ENCODE results near the gene ST6GAL2.

ST6GAL2 gene

GRCh38 chr2:106885971-106886915 is at the start of gene ST6GAL2:
ST6GAL2 (minus strand) TSS chr2:106886167; CDS start chr2:106843977, 42,190 bp downstream.
- H3K27ac ChIP-seq, result peak within 1 kb of the TSS; percentile 60
- peak; percentile 21 for TF ChIP-seq CTCF (IDR thresholded peaks at IDR 0.05; ENCODE audit: low read depth, low read length, missing control alignments)
- DNase-seq, result no peak
- in situ Hi-C loops (cut with HindIII; ENCODE audit: low pct_ligation_motif_present, low sequenced_read_pairs), result no loop called here
- H3K27me3 ChIP-seq (replicated peaks), result no peaks in the 10 kb centered on the region
- no peaks in the 10 kb centered on the region for H3K36me3 ChIP-seq (replicated peaks)
- H3K4me3 ChIP-seq (ENCODE audit: low read depth, low read length), result peak within 1 kb of the TSS; percentile 88

- no peaks in the 10 kb centered on the region for H3K36me3 ChIP-seq (replicated peaks)
- in situ Hi-C loops (cut with HindIII; ENCODE audit: low pct_ligation_motif_present, low sequenced_read_pairs), result no loop called here
- TF ChIP-seq CTCF (IDR thresholded peaks at IDR 0.05; ENCODE audit: low read depth, low read length, missing control alignments), result peak; percentile 24
- DNase-seq, result no peak
- H3K27ac ChIP-seq, result no peak overlapping the region
- no peaks in the 10 kb centered on the region for H3K27me3 ChIP-seq (replicated peaks)
- no peak overlapping the region for H3K4me3 ChIP-seq (ENCODE audit: low read depth, low read length)
Observed at GRCh38 chr2:106932644-106933043, 46.7 kb upstream of the ST6GAL2 start.

- Histone ChIP-seq H3K36me3 (replicated peaks) (no peaks in the 10 kb centered on the region), H3K4me3 (ENCODE audit: low read depth, low read length) (no peak overlapping the region), H3K27me3 (replicated peaks) (no peaks in the 10 kb centered on the region), H3K27ac (no peak overlapping the region)
- TF ChIP-seq CTCF (IDR thresholded peaks at IDR 0.05; ENCODE audit: low read depth, low read length, missing control alignments), result no peak
- DNase-seq, result peak; percentile 53
- in situ Hi-C loops (cut with HindIII; ENCODE audit: low pct_ligation_motif_present, low sequenced_read_pairs), result no loop called here
Observed at GRCh38 chr2:106931717-106932335, 45.9 kb upstream of the ST6GAL2 start.

DNA sequence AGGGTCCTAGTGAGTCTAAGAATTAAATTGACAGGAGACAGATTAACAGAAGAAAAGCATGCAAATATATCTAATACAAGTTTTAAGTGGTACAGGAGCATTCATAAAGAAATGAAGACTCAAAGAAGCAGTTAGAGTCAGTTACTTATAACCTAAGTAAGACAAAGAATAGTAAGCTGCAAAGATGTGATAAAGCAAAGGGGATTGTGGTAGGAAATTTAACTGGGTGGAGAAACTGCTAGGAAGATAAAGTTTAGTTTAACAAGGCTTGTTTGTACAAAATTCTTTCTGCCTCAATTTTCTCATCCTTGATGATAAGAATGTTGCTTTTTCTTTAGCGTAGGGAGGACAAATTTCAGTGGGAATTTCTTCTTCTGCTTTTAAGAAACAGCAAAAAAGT is 35.5 kb upstream of the ST6GAL2 start:
- Histone ChIP-seq H3K4me3 (ENCODE audit: low read depth, low read length) (no peak overlapping the region), H3K36me3 (replicated peaks) (no peaks in the 10 kb centered on the region), H3K27me3 (replicated peaks) (no peaks in the 10 kb centered on the region), H3K27ac (no peak overlapping the region)
- no peak for DNase-seq
- no peak for TF ChIP-seq CTCF (IDR thresholded peaks at IDR 0.05; ENCODE audit: low read depth, low read length, missing control alignments)
- in situ Hi-C loops (cut with HindIII; ENCODE audit: low pct_ligation_motif_present, low sequenced_read_pairs), result no loop called here

- H3K4me3 ChIP-seq (ENCODE audit: low read depth, low read length), result no peak overlapping the region
- no peak overlapping the region for H3K27ac ChIP-seq
- no peaks in the 10 kb centered on the region for H3K27me3 ChIP-seq (replicated peaks)
- no peaks in the 10 kb centered on the region for H3K36me3 ChIP-seq (replicated peaks)
- in situ Hi-C loops (cut with HindIII; ENCODE audit: low pct_ligation_motif_present, low sequenced_read_pairs), result no loop called here
- TF ChIP-seq CTCF (IDR thresholded peaks at IDR 0.05; ENCODE audit: low read depth, low read length, missing control alignments), result no peak
- no peak for DNase-seq
Observed at GRCh38 chr2:106919012-106919411, 33.0 kb upstream of the ST6GAL2 start.

All from brain microvascular endothelial cell (primary cell).